Gastroesophageal sphincter (tissue), 4 donors: ENCODE results near the gene INO80B. TPM values are rescaled to one million over a fixed set of nuclear protein-coding genes. Genes with fewer than 3 reads are reported as not detected.

Experiments used
- ATAC-seq: fragments of 150-250 bp; one replicate; pipeline ENCODE4 v1.9.1; 2016; ENCODE audit warnings: mild to moderate bottlenecking, moderate library complexity
- H3K27ac ChIP-seq, 4 donors: fragments of 200-600 bp; sonication (generic) in 3 of 4; 1 replicate in 3 of 4; 2 replicates in 1 of 4; pipeline ENCODE4 v1.5.1; 2016 to 2019
- H3K27me3 ChIP-seq: fragments of 200-600 bp; sonication (generic); one replicate; pipeline ENCODE4 v1.5.1; 2019
- H3K36me3 ChIP-seq, 2 donors: fragments of 200-600 bp; sonication (generic); one replicate each; pipeline ENCODE4 v1.5.1; 2019; ENCODE audit warnings: control low read depth in 1 of 2
- H3K4me1 ChIP-seq, 3 donors: fragments of 200-600 bp; sonication (generic); 1 replicate in 2 of 3; 2 replicates in 1 of 3; pipeline ENCODE4 v1.5.1; 2016 to 2019; ENCODE audit warnings: control low read depth in 2 of 3
- H3K4me3 ChIP-seq, 2 donors: fragments of 200-600 bp; sonication (generic); one replicate each; pipeline ENCODE4 v1.5.1; 2019; ENCODE audit warnings: mild to moderate bottlenecking in 1 of 2, moderate library complexity in 1 of 2
- H3K9me3 ChIP-seq, 3 donors: fragments of 200-600 bp; sonication (generic); one replicate each; pipeline ENCODE4 v1.5.1; 2017 to 2019; ENCODE audit warnings: control low read depth in 2 of 3
- CTCF ChIP-seq, 4 experiments: fragments of 200-600 bp in 2 of 4; fragments of 450-650 bp in 2 of 4; sonication (generic) in 1 of 4; IDR thresholded peaks; one replicate each; pipeline ENCODE4 v1.5.1; 2017 to 2019; ENCODE audit warnings: antibody characterized with exemption in 4 of 4, mild to moderate bottlenecking in 2 of 4, moderate library complexity in 2 of 4
- EP300 ChIP-seq: sonication (generic); formaldehyde crosslinking; IDR thresholded peaks from one replicate; pipeline ENCODE4 v1.6.1; 2017; ENCODE audit warnings: antibody characterized with exemption, mild to moderate bottlenecking
- POLR2A ChIP-seq, 2 donors: fragments of 450-650 bp; IDR thresholded peaks; one replicate each; pipeline ENCODE4 v1.6.1; 2017; ENCODE audit warnings: antibody characterized with exemption in 2 of 2, mild to moderate bottlenecking in 2 of 2, moderate library complexity in 1 of 2
- POLR2AphosphoS5 ChIP-seq: sonication (generic); formaldehyde crosslinking; IDR thresholded peaks from one replicate; pipeline ENCODE4 v1.6.1; 2017; ENCODE audit warnings: antibody characterized with exemption
- WGBS, 2 donors: methylation state at CpG; one replicate each; pipeline ENCODE4 v1.1.5; 2018; ENCODE audit warnings: low coverage in 1 of 2; 5-methylcytosine and 5-hydroxymethylcytosine counted together
- total RNA-seq, 4 donors: library from RNA; depleted of rRNA; stranded (reverse); fragments of >200 nt; gene quantifications; one replicate each; pipeline ENCODE4 v1.1.0, GENCODE V29; 2016

INO80B gene
- total RNA-seq, 4 donors from 2014 or later: 14.3 to 26.4 (median 19.2) TPM

- peak within 1 kb of the TSS; percentile 56 to 75 for H3K4me3 ChIP-seq
- ATAC-seq: peak; percentile 96
- H3K4me1 ChIP-seq: peaks cover 0 to 25% (median 0%) of the 10 kb centered on the region in 3 donors
- H3K27me3 ChIP-seq: no peaks in the 10 kb centered on the region
- WGBS, 2 donors: 0% methylated on average over 4 of the region's 57 CpGs; no CpG with 5 or more reads in 1 of the 2 donors
- H3K36me3 ChIP-seq: peaks cover 0 to 19% of the 10 kb centered on the region in 2 donors
- peak within 1 kb of the TSS in 3 of 4 donors; percentile 78 to 83 (median 80) for H3K27ac ChIP-seq
- H3K9me3 ChIP-seq: no peaks in the 10 kb centered on the region
- TF ChIP-seq POLR2AphosphoS5: peak; percentile 59
- TF ChIP-seq EP300: no peak
- peak in 1 of 2 donors; percentile 44 for TF ChIP-seq POLR2A (IDR thresholded peaks at IDR 0.05)
- no peak for TF ChIP-seq CTCF (IDR thresholded peaks at IDR 0.05)
Observed at GRCh38 chr2:74421221-74421870, 33.5 kb upstream of the INO80B start, which contains the start of the genes C2orf81 and WDR54. C2orf81 (minus strand) TSS chr2:74421619; CDS start chr2:74421560, 59 bp downstream. WDR54 (plus strand) TSS chr2:74421730; CDS start chr2:74422154, 424 bp downstream.

- TF ChIP-seq POLR2AphosphoS5 (no peak), POLR2A (IDR thresholded peaks at IDR 0.05) (no peak), EP300 (no peak), CTCF (IDR thresholded peaks at IDR 0.05) (no peak)
- 64 to 76% methylated on average over 4 of the region's 9 CpGs for WGBS, 2 donors
- peaks cover 0 to 40% of the 10 kb centered on the region in 2 donors for H3K36me3 ChIP-seq
- H3K4me3 ChIP-seq: no peak overlapping the region
- no peaks in the 10 kb centered on the region for H3K27me3 ChIP-seq
- H3K9me3 ChIP-seq: no peaks in the 10 kb centered on the region
- ATAC-seq: no peak
- no peak overlapping the region for H3K27ac ChIP-seq
- H3K4me1 ChIP-seq: peaks cover 0 to 22% (median 0%) of the 10 kb centered on the region in 3 donors
Observed at GRCh38 chr2:74423231-74424095, 31.4 kb upstream of the INO80B start.

- Histone ChIP-seq H3K4me3 (no peak overlapping the region), H3K4me1 (peaks cover 0 to 19% (median 0%) of the 10 kb centered on the region in 3 donors), H3K9me3 (no peaks in the 10 kb centered on the region), H3K27me3 (no peaks in the 10 kb centered on the region), H3K27ac (no peak overlapping the region), H3K36me3 (peaks cover 0 to 49% of the 10 kb centered on the region in 2 donors)
- no peak for ATAC-seq
- TF ChIP-seq EP300 (no peak), POLR2AphosphoS5 (no peak), POLR2A (IDR thresholded peaks at IDR 0.05) (no peak), CTCF (IDR thresholded peaks at IDR 0.05) (no peak)
- WGBS, 2 donors: 76% methylated on average over 2 of the region's 5 CpGs; no CpG with 5 or more reads in 1 of the 2 donors
Observed at GRCh38 chr2:74424139-74424992, 30.5 kb upstream of the INO80B start.

GRCh38 chr2:74424995-74425406 is 29.9 kb upstream of the INO80B start:
- peaks cover 0 to 19% (median 0%) of the 10 kb centered on the region in 3 donors for H3K4me1 ChIP-seq
- no peak overlapping the region for H3K4me3 ChIP-seq
- 90% methylated on average over 2 of the region's 5 CpGs; no CpG with 5 or more reads in 1 of the 2 donors for WGBS, 2 donors
- peaks cover 0 to 56% of the 10 kb centered on the region in 2 donors for H3K36me3 ChIP-seq
- ATAC-seq: no peak
- no peaks in the 10 kb centered on the region for H3K27me3 ChIP-seq
- TF ChIP-seq POLR2AphosphoS5: no peak
- no peak for TF ChIP-seq CTCF (IDR thresholded peaks at IDR 0.05)
- no peak for TF ChIP-seq POLR2A (IDR thresholded peaks at IDR 0.05)
- no peak for TF ChIP-seq EP300
- no peak overlapping the region for H3K27ac ChIP-seq
- no peaks in the 10 kb centered on the region for H3K9me3 ChIP-seq
